ENCODE results near the gene PPP1R37. TPM values are rescaled to one million over a fixed set of nuclear protein-coding genes. Genes with fewer than 3 reads are reported as not detected.

Gene PPP1R37
- total and polyA plus RNA-seq, 2 of the 13 experiments (the other 11 are each of a cell fraction or from before 2014, with no cell fraction given): 9.0 to 14.3 TPM

DNA sequence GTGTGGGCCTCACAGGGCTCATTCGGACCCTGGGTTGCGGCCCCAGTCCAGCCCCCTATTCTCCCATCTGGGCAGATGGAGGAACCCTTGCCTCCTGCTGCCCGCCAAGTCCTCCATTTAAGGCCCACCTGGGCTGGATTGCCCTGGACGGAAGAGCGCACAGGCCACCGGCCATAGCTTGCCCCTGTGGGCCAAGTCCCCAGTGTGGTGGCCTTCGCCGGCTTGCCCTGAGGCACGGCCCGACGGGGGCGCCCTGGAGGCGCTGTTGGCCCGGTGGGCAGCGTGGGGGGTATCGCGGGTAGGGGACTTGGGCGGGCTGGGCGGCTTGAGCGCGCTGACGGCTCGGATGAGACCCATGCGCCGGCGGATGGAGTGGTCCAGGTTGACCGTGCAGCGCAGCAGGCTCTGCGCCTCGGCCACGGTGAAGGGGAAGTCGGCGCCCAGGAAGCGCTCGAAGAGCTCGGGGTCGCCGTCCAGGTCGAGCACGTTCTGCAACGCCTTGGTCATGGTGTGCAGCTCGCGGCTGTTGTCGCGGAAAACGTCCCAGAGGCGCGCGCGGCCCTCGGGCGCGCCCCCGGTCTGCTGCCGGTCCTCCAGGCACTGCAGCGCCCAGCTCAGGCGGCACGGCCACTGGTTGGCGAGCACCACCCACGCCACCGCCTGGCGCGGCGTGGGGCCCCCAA, 59.0 kb downstream of the PPP1R37 start:
- BruUV-seq (replicated peaks): no TSS peak
- Histone ChIP-seq H3K36me3 (replicated peaks in 1 of 2; ENCODE audit: control insufficient read depth in 1 of 2, insufficient read depth in 2 of 2, low read length in 2 of 2) (no peaks in the 10 kb centered on the region), H2AFZ (ENCODE audit: low read length) (no peak overlapping the region), H3K4me2 (ENCODE audit: low read depth, low read length) (no peak overlapping the region), H3K27ac (ENCODE audit: extremely low read length, insufficient read depth, low read length) (no peak overlapping the region), H3K27me3 (ENCODE audit: control insufficient read depth in 1 of 2, insufficient read depth in 2 of 2, low read length in 2 of 2) (peaks cover 0 to 14% of the 10 kb centered on the region in 2 experiments; a peak in 3 of 5 replicates), H3K4me3 (replicated peaks in 1 of 3; ENCODE audit: insufficient read depth in 1 of 3, low read depth in 2 of 3, low read length in 3 of 3) (no peak overlapping the region), H3K9me3 (ENCODE audit: low read length) (no peaks in the 10 kb centered on the region), H4K20me1 (ENCODE audit: insufficient read depth, low read length) (no peaks in the 10 kb centered on the region), H3K9ac (ENCODE audit: insufficient read depth, low read depth, low read length) (no peak overlapping the region), H3K79me2 (ENCODE audit: insufficient read depth, low read length) (no peaks in the 10 kb centered on the region), H3K4me1 (ENCODE audit: insufficient read depth, low read length) (peaks cover 54% of the 10 kb centered on the region)
- ATAC-seq (no peak), FAIRE-seq (no peak), DNase-seq (ENCODE audit: low spot score) (no peak)
- TF ChIP-seq, protein P1, sequence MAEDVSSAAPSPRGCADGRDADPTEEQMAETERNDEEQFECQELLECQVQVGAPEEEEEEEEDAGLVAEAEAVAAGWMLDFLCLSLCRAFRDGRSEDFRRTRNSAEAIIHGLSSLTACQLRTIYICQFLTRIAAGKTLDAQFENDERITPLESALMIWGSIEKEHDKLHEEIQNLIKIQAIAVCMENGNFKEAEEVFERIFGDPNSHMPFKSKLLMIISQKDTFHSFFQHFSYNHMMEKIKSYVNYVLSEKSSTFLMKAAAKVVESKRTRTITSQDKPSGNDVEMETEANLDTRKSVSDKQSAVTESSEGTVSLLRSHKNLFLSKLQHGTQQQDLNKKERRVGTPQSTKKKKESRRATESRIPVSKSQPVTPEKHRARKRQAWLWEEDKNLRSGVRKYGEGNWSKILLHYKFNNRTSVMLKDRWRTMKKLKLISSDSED (CRISPR knock-in tag; IDR thresholded peaks at IDR 0.05): no peak
- TF ChIP-seq, protein P2, sequence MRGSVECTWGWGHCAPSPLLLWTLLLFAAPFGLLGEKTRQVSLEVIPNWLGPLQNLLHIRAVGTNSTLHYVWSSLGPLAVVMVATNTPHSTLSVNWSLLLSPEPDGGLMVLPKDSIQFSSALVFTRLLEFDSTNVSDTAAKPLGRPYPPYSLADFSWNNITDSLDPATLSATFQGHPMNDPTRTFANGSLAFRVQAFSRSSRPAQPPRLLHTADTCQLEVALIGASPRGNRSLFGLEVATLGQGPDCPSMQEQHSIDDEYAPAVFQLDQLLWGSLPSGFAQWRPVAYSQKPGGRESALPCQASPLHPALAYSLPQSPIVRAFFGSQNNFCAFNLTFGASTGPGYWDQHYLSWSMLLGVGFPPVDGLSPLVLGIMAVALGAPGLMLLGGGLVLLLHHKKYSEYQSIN (CRISPR knock-in tag; IDR thresholded peaks at IDR 0.05; ENCODE audit: borderline replicate concordance): no peak
- TF ChIP-seq AGO2 (optimal IDR thresholded peaks at IDR 0.05; ENCODE audit: low read depth, low read length): peak; percentile 59
- TF ChIP-seq HIVEP1 (CRISPR knock-in tag; IDR thresholded peaks at IDR 0.05): 0 out of 2 replicates have a peak, but pooled peaks have one; percentile 43
- no peak for TF ChIP-seq U2AF2 (IDR thresholded peaks at IDR 0.05; ENCODE audit: low read depth, low read length)
- TF ChIP-seq MLX (CRISPR knock-in tag; IDR thresholded peaks at IDR 0.05): no peak
- TF ChIP-seq MIER3 (CRISPR knock-in tag; IDR thresholded peaks at IDR 0.05; ENCODE audit: borderline replicate concordance): no peak
- no peak for TF ChIP-seq ZC3H4 (CRISPR knock-in tag; IDR thresholded peaks at IDR 0.05; ENCODE audit: borderline replicate concordance)
- no peak for TF ChIP-seq BRD4 (CRISPR knock-in tag; IDR thresholded peaks at IDR 0.05)
- TF ChIP-seq KLF13 (CRISPR knock-in tag; IDR thresholded peaks at IDR 0.05): no peak
- in situ Hi-C loops (cut with HindIII; ENCODE audit: extremely low pct_ligation_motif_present, low pct_unique_long_range_greater_than_20kb) (no loop called here), intact Hi-C loops (cut with micrococcal nuclease; ENCODE audit: unreplicated experiment) (no loop called here)
- ChIA-PET CTCF (ENCODE audit: low intra/inter-chr PET ratio, low total read pairs) (no interaction called here), POLR2A (interaction anchor here (1.0 kb wide), 1 partner anchor 15 kb away, joined by 4 read pairs; no protein-coding TSS in a partner anchor)
- whole genome bisulfite sequencing (ENCODE audit: low lambda C conversion rate): 92% methylated on average over 55 of the region's 64 CpGs

All from HepG2 (cell line).